OCI-LY1 (cell line): Measurements from ENCODE around the gene TRIOBP.

Experiments
- H2AFZ ChIP-seq: fragments of 200-600 bp; sonication (generic), shearing (Covaris generic); 2 replicates; pipeline ENCODE4 v1.6.0; 2014; ENCODE audit warnings: antibody characterized with exemption, mild to moderate bottlenecking, low read length
- H3F3A ChIP-seq: fragments of 200-600 bp; sonication (generic), shearing (Covaris generic); 2 replicates; pipeline ENCODE4 v1.6.0; 2014; ENCODE audit warnings: mild to moderate bottlenecking, antibody characterized with exemption, low read length, moderate library complexity; ENCODE audit not compliant: insufficient read depth
- H3K27ac ChIP-seq: fragments of 200-600 bp; sonication (generic); 2 replicates; pipeline ENCODE4 v1.5.1; 2014; ENCODE audit warnings: low read length, mixed run types, mild to moderate bottlenecking, low read depth; ENCODE audit not compliant: poor library complexity, severe bottlenecking
- H3K27me3 ChIP-seq: fragments of 200-600 bp; sonication (generic); 2 replicates; pipeline ENCODE4 v1.6.0; 2014; ENCODE audit warnings: antibody characterized with exemption, mild to moderate bottlenecking, low read length, moderate library complexity; ENCODE audit not compliant: insufficient read depth
- H3K36me3 ChIP-seq: fragments of 200-600 bp; sonication (generic); 2 replicates; pipeline ENCODE4 v1.6.1; 2014; ENCODE audit warnings: mild to moderate bottlenecking, antibody characterized with exemption, low read length, moderate library complexity, mixed read lengths; ENCODE audit not compliant: insufficient read depth
- H3K4me1 ChIP-seq: fragments of 200-600 bp; sonication (generic); 2 replicates; pipeline ENCODE4 v1.5.1; 2014; ENCODE audit warnings: mild to moderate bottlenecking, low read length, moderate library complexity; ENCODE audit not compliant: insufficient read depth, severe bottlenecking
- H3K4me2 ChIP-seq: fragments of 200-600 bp; sonication (generic), shearing (Covaris generic); 2 replicates; pipeline ENCODE4 v1.6.1; 2014; ENCODE audit warnings: low read length
- H3K4me3 ChIP-seq: fragments of 200-600 bp; sonication (generic); 2 replicates; pipeline ENCODE4 v1.5.1; 2014; ENCODE audit warnings: low read length, low read depth, mild to moderate bottlenecking, mixed read lengths; ENCODE audit not compliant: poor library complexity, severe bottlenecking
- H3K79me2 ChIP-seq: fragments of 200-600 bp; shearing (Covaris generic); 2 replicates; pipeline ENCODE4 v1.6.1; 2016; ENCODE audit warnings: mixed run types, low read length, mixed read lengths; ENCODE audit not compliant: insufficient read depth
- H3K9ac ChIP-seq: fragments of 200-600 bp; sonication (generic), shearing (Covaris generic); 2 replicates; pipeline ENCODE4 v1.6.1; 2014; ENCODE audit warnings: mild to moderate bottlenecking, low read length, mixed read lengths
- H3K9me2 ChIP-seq: fragments of 200-600 bp; sonication (generic), shearing (Covaris generic); 2 replicates; pipeline ENCODE4 v1.6.1; 2014; ENCODE audit warnings: low read depth, mild to moderate bottlenecking, low read length, mixed read lengths
- H3K9me3 ChIP-seq: fragments of 200-600 bp; shearing (Covaris generic); 2 replicates; pipeline ENCODE4 v1.6.1; 2014; ENCODE audit warnings: low read length, mixed read lengths
- H4K20me1 ChIP-seq: fragments of 200-600 bp; sonication (generic), shearing (Covaris generic); 2 replicates; pipeline ENCODE4 v1.6.0; 2016; ENCODE audit warnings: mild to moderate bottlenecking, low read length; ENCODE audit not compliant: insufficient read depth
- EZH2 ChIP-seq: fragments of 200-600 bp; sonication (generic), shearing (Covaris generic); IDR thresholded peaks from 2 replicates; pipeline ENCODE4 v1.8.0; 2017; ENCODE audit warnings: borderline replicate concordance, mixed run types, mild to moderate bottlenecking, antibody characterized with exemption, low read length, moderate library complexity, mixed read lengths
- TF ChIP-seq, protein P1 (sequence below): fragments of 200-600 bp; sonication (generic), shearing (Covaris generic); IDR thresholded peaks from 2 replicates; pipeline ENCODE4 v1.5.1; 2017; ENCODE audit warnings: mild to moderate bottlenecking, antibody characterized with exemption, low read length, moderate library complexity, mixed read lengths

Gene TRIOBP

GRCh38 chr22:37732699-37733607, 36.1 kb downstream of the TRIOBP start:
- no peaks in the 10 kb centered on the region for H3K4me1 ChIP-seq
- no peak for TF ChIP-seq EZH2
- TF ChIP-seq, protein P1, sequence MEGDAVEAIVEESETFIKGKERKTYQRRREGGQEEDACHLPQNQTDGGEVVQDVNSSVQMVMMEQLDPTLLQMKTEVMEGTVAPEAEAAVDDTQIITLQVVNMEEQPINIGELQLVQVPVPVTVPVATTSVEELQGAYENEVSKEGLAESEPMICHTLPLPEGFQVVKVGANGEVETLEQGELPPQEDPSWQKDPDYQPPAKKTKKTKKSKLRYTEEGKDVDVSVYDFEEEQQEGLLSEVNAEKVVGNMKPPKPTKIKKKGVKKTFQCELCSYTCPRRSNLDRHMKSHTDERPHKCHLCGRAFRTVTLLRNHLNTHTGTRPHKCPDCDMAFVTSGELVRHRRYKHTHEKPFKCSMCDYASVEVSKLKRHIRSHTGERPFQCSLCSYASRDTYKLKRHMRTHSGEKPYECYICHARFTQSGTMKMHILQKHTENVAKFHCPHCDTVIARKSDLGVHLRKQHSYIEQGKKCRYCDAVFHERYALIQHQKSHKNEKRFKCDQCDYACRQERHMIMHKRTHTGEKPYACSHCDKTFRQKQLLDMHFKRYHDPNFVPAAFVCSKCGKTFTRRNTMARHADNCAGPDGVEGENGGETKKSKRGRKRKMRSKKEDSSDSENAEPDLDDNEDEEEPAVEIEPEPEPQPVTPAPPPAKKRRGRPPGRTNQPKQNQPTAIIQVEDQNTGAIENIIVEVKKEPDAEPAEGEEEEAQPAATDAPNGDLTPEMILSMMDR: no peak
- H4K20me1 ChIP-seq: no peaks in the 10 kb centered on the region
- H3K27me3 ChIP-seq: peaks cover 2% of the 10 kb centered on the region; the same call in 1 of the 2 replicates
- H3K27ac ChIP-seq: no peak overlapping the region
- H3F3A ChIP-seq: no peaks in the 10 kb centered on the region
- H3K4me2 ChIP-seq: no peak overlapping the region
- no peaks in the 10 kb centered on the region for H3K9me3 ChIP-seq
- H2AFZ ChIP-seq: no peak overlapping the region
- no peaks in the 10 kb centered on the region for H3K9me2 ChIP-seq
- no peaks in the 10 kb centered on the region for H3K36me3 ChIP-seq
- no peaks in the 10 kb centered on the region for H3K79me2 ChIP-seq
- H3K9ac ChIP-seq: no peak overlapping the region
- no peak overlapping the region for H3K4me3 ChIP-seq

GRCh38 chr22:37733625-37734401, 37.0 kb downstream of the TRIOBP start:
- Histone ChIP-seq H4K20me1 (no peaks in the 10 kb centered on the region), H3F3A (no peaks in the 10 kb centered on the region), H3K27me3 (peaks cover 6% of the 10 kb centered on the region; the same call in 1 of the 2 replicates), H3K79me2 (no peaks in the 10 kb centered on the region), H3K9me3 (no peaks in the 10 kb centered on the region), H3K4me3 (no peak overlapping the region), H3K4me2 (no peak overlapping the region), H2AFZ (no peak overlapping the region), H3K27ac (no peak overlapping the region), H3K36me3 (no peaks in the 10 kb centered on the region), H3K9me2 (no peaks in the 10 kb centered on the region), H3K9ac (no peak overlapping the region), H3K4me1 (peaks cover under 1% of the 10 kb centered on the region)
- TF ChIP-seq EZH2: no peak
- TF ChIP-seq, protein P1: no peak

GRCh38 chr22:37734402-37734700, 37.5 kb downstream of the TRIOBP start:
- Histone ChIP-seq H3K9me3 (no peaks in the 10 kb centered on the region), H2AFZ (no peak overlapping the region), H3K36me3 (no peaks in the 10 kb centered on the region), H3K27me3 (peaks cover 6% of the 10 kb centered on the region; the same call in 1 of the 2 replicates), H3K27ac (no peak overlapping the region), H3K79me2 (no peaks in the 10 kb centered on the region), H3K9me2 (no peaks in the 10 kb centered on the region), H3K9ac (no peak overlapping the region), H3K4me1 (peaks cover 6% of the 10 kb centered on the region), H4K20me1 (no peaks in the 10 kb centered on the region), H3K4me2 (no peak overlapping the region), H3F3A (no peaks in the 10 kb centered on the region), H3K4me3 (no peak overlapping the region)
- TF ChIP-seq, protein P1: no peak
- no peak for TF ChIP-seq EZH2
